Activated CD8-positive, alpha-beta memory T cell treated with anti-CD3 and anti-CD28 coated beads for 24 hours (primary cell): ENCODE measurements around the gene NEDD1.

Experiments
- DNase-seq: peaks from one replicate; pipeline ENCODE4 v3.0.0-alpha.2; 2020

Gene NEDD1

DNA sequence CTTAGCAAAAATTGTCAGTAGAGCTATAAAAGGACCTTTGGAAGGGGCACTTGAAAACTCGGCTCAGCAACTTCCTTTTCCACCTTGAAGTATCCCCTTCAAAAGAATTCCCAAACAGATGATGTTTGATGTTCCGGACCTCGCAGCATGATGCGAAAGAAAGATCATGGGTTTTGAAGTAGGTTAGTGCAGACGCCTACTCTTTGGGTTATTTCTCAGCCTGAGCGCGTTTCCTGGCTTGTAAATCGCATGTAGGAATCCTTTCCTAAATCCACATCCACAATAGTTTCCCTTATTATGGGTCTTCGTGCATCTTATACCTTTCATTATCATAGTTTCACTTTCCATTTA is 584 bp upstream of the NEDD1 start:
- DNase-seq = no peak

GRCh38 chr12:96907671-96908422 is 790 bp downstream of the NEDD1 start:
- DNase-seq = peak; percentile 66

GRCh38 chr12:96908423-96908675 is 1.3 kb downstream of the NEDD1 start:
- no peak for DNase-seq

DNA sequence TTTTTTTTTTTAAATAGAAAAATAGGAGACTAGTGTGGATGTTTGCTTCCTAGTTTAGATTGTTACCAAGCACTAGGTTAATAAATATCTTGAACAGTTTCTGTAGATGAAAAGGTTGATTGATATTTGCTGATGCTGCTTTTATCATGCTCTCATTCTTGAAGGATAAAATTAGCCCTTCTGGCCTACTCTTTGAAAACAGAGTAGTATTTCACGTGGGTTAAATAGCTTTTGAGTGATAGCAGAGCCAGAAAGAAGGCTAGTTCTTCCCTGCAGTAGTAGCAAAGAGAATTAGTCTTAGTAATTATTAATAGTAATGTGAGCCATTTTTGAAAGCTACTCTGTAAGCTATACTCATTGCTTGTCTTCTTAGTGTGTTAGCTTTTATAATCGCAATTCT is 5.2 kb downstream of the NEDD1 start:
- no peak for DNase-seq

- no peak for DNase-seq
Observed at GRCh38 chr12:96912943-96913342, 5.9 kb downstream of the NEDD1 start.

GRCh38 chr12:96919510-96920210 is 12.6 kb downstream of the NEDD1 start:
- no peak for DNase-seq

GRCh38 chr12:96948782-96949181 is 41.7 kb downstream of the NEDD1 start:
- no peak for DNase-seq

GRCh38 chr12:96979532-96979931 is 72.5 kb downstream of the NEDD1 start:
- no peak for DNase-seq

DNA sequence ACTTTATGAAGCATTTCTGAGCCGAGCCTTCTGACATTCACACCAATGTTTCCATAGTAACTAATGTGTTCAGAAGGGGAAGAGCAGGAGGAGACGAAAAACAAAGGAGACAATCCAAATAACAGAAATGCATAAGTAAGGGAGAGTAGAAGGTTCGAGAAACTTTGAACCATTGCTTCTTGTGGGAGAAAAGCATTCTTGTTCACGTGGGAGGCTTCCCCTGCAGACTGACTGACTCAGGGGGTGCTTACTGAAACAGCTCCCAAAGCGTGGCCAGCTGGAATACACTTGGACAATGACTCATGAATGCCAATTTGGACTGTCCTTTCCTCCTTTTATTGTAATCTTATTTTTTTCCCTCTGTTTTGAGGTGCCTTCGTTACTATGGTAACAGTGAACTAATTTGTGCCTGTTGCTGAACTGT is 73.9 kb downstream of the NEDD1 start:
- DNase-seq = no peak

DNA sequence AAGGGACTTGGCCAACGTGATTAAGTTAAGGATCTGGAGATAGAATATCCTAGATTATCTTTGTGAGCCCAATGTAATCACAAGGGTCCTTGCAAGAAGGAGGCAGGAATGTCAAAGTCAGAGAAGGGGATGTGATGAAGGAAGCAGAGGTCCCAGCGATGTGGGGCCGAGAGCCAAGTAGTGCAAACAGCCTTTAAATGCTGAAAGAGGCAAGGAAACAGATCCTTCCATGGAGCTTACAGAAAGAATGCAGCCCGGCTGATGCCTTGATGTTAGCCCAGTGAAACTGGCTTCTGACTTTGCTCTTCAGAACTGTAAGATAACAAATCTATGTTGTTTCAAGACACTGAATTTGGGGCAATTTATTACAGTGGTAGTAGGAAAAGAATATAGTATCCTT is 74.9 kb downstream of the NEDD1 start:
- DNase-seq = no peak

- no peak for DNase-seq
Observed at GRCh38 chr12:96982671-96983070, 75.6 kb downstream of the NEDD1 start.

DNA sequence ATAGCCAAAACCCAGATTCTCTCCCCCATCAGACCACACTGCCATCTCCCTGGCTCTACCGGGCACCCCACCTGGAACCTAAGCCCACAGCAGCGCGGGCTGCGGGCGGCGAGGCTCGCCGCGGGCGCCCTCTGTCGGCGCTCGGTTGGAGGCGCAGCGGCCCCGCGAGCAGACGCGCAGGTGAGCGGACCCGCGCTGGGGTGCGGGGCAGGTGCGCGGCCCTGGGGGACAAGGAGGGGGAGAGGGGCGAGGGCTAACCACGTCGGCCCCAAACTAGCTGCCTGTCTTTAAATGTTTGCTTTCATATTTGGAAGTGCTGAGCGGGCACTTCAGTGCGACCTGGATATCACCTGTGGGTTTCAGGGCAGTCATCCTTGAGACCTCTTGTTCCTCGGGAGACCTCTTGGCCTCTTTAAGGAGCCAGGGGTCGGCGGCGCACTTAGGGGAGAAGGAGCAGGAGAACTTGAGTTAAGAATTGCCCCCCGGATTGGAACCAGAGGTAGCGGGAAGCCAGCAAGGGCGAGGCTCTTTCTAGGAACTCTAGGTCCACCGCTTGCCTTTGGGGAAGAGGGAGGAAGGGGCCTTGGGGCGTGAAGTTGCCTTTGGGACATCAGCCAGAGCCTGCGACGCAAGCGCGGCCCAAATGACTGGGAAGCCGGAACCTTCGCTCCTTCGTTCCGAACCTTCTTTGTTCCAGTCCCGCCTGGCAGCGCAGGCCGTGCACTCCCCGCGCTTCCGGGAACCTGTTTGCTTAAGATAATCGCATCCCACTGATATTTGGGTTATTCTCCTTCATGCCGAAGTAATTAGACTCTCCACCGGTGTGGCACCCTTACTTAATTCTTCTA is 78.7 kb downstream of the NEDD1 start:
- peak; percentile 81 for DNase-seq

- DNase-seq = no peak
Observed at GRCh38 chr12:96986883-96987523, 79.9 kb downstream of the NEDD1 start.

DNA sequence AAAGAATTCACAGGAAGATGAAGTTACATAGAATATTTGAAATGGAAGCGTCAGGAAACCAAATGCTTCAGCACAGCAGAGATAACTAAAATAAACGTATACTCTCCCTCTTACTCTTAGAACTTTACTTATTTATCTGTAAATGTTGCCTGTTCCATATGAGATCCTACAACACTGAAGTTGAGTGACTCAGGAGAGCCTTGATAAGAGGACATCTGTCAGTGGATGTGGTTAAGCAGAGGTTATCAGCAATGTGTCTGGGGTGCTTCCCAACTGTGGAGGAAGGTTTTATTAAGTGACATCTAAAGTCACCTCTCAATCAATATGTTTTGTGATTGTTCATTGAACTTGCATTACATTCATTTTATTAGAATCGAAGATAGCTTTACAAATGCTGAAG is 81.9 kb downstream of the NEDD1 start:
- DNase-seq = no peak

GRCh38 chr12:96989916-96990315 is 82.9 kb downstream of the NEDD1 start:
- DNase-seq = no peak

- DNase-seq = no peak
Observed at GRCh38 chr12:96994900-96995299, 87.8 kb downstream of the NEDD1 start.

- no peak for DNase-seq
Observed at GRCh38 chr12:96995861-96996260, 88.8 kb downstream of the NEDD1 start.

DNA sequence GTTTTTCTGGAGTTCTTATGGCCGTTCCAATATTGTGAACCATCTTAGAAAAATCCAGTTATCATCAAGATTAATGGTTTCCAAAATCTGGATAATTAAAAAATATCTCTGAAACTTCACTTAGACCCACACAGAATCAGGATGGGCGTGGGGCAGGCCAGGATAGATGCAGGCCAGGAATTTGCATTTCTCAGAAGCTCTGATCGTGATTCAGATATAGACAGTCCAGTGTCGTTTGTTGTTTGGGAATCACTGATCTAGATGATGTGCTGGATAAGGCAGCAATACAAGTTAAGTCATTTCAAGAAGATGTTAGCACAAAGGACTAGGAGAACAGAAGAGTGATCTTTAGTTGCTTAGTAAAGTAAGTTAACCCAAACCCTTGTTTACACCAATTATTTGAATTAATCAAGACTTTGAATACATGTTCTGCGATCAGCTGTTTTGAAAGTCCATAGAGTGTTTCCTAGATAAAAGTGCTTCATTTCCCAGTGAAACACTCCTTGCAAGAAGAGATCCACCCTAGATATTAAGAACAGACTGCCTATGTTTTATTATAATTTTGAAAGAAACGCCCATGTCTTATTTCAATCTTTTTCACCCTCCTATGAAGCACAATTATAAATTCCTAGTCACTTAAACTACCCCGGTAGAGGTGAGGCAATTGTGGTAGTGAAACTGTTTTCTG is 90.9 kb downstream of the NEDD1 start:
- no peak for DNase-seq

GRCh38 chr12:97003276-97003675 is 96.2 kb downstream of the NEDD1 start:
- DNase-seq = no peak
